Stimulated activated naive B cell treated with anti-CD40 and anti-IgM and Interleukin-4, amounts not matched to agents 10 μg/mL and 1 μg/mL and 100 μg/mL, for 72 hours (primary cell): Measurements from ENCODE around the gene MAPK8IP3.
A peak's percentile ranks its signal among the peaks of the same experiment; 100 is the strongest.
"Not testable (repeated sequence)": the region's sequence is repeated elsewhere in the genome, so short reads cannot be mapped to it uniquely, and the experiment has no call there.

Experiments used
- ATAC-seq, 2 donors: fragments of 150-1000 bp; cut with Tn5 transposase; replicated peaks; 2 replicates each; pipeline ENCODE4 v1.10.0; 2021; ENCODE audit warnings: moderate library complexity in 1 of 2
- DNase-seq: peaks from one replicate; pipeline ENCODE4 v3.0.0; 2021
- H3K27ac Mint-ChIP-seq: one replicate; pipeline ENCODE4 v1.8.0; 2022; ENCODE audit warnings: mild to moderate bottlenecking, mixed read lengths
- H3K27me3 Mint-ChIP-seq, 2 donors: one replicate each; pipeline ENCODE4 v1.8.0; 2022; ENCODE audit warnings: mixed read lengths in 2 of 2
- H3K36me3 Mint-ChIP-seq, 2 donors: one replicate each; pipeline ENCODE4 v1.8.0; 2022; ENCODE audit warnings: mixed read lengths in 2 of 2, mild to moderate bottlenecking in 1 of 2
- H3K4me1 Mint-ChIP-seq, 2 donors: one replicate each; pipeline ENCODE4 v1.8.0; 2022; ENCODE audit warnings: mixed read lengths in 2 of 2, mild to moderate bottlenecking in 1 of 2
- H3K4me3 Mint-ChIP-seq, 2 donors: one replicate each; pipeline ENCODE4 v1.8.0; 2022; ENCODE audit warnings: mild to moderate bottlenecking in 2 of 2, mixed read lengths in 2 of 2, moderate library complexity in 1 of 2
- H3K9me3 Mint-ChIP-seq, 2 donors: one replicate each; pipeline ENCODE4 v1.8.0; 2022; ENCODE audit warnings: mixed read lengths in 2 of 2, mild to moderate bottlenecking in 1 of 2

Gene MAPK8IP3

GRCh38 chr16:1729026-1729425, 23.0 kb downstream of the MAPK8IP3 start:
- ATAC-seq = no peak
- DNase-seq = no peak
- H3K9me3 Mint-ChIP-seq = no peaks in the 10 kb centered on the region
- no peaks in the 10 kb centered on the region for H3K27me3 Mint-ChIP-seq
- H3K4me3 Mint-ChIP-seq = no peak overlapping the region
- peak overlapping the region; percentile 25 for H3K27ac Mint-ChIP-seq
- peaks cover 36 to 43% of the 10 kb centered on the region in 2 donors for H3K36me3 Mint-ChIP-seq
- H3K4me1 Mint-ChIP-seq = peaks cover 14 to 32% of the 10 kb centered on the region in 2 donors

GRCh38 chr16:1729445-1729844, 23.4 kb downstream of the MAPK8IP3 start:
- ATAC-seq = no peak
- Mint-ChIP-seq H3K27ac (no peak overlapping the region), H3K9me3 (no peaks in the 10 kb centered on the region), H3K4me3 (no peak overlapping the region), H3K27me3 (no peaks in the 10 kb centered on the region), H3K4me1 (peaks cover 14 to 30% of the 10 kb centered on the region in 2 donors), H3K36me3 (peaks cover 37 to 43% of the 10 kb centered on the region in 2 donors)
- no peak for DNase-seq

- no peak overlapping the region for H3K27ac Mint-ChIP-seq
These were observed 25.1 kb downstream of the MAPK8IP3 start for GRCh38 chr16:1731073-1731472.

GRCh38 chr16:1731603-1732002, 25.6 kb downstream of the MAPK8IP3 start:
- ATAC-seq (no peak), DNase-seq (no peak)
- H3K4me1 Mint-ChIP-seq = peaks cover 11% of the 10 kb centered on the region in 2 donors
- peaks cover 31 to 32% of the 10 kb centered on the region in 2 donors for H3K36me3 Mint-ChIP-seq
- peak overlapping the region; percentile 89 for H3K27ac Mint-ChIP-seq
- H3K27me3 Mint-ChIP-seq = no peaks in the 10 kb centered on the region
- H3K4me3 Mint-ChIP-seq = no peak overlapping the region
- H3K9me3 Mint-ChIP-seq = no peaks in the 10 kb centered on the region

More at GRCh38 chr16:1731073-1731472, 25.1 kb downstream of the MAPK8IP3 start:
- peaks cover 11 to 14% of the 10 kb centered on the region in 2 donors for H3K4me1 Mint-ChIP-seq
- H3K36me3 Mint-ChIP-seq = peaks cover 33 to 37% of the 10 kb centered on the region in 2 donors
- no peak for DNase-seq
- no peak overlapping the region for H3K4me3 Mint-ChIP-seq
- H3K9me3 Mint-ChIP-seq = no peaks in the 10 kb centered on the region
- no peak for ATAC-seq
- no peaks in the 10 kb centered on the region for H3K27me3 Mint-ChIP-seq

- peaks cover 7 to 8% of the 10 kb centered on the region in 2 donors for H3K4me1 Mint-ChIP-seq
- no peak overlapping the region for H3K4me3 Mint-ChIP-seq
- no peaks in the 10 kb centered on the region for H3K9me3 Mint-ChIP-seq
- H3K27ac Mint-ChIP-seq = peak overlapping the region; percentile 89
- no peaks in the 10 kb centered on the region for H3K27me3 Mint-ChIP-seq
- ATAC-seq (no peak), DNase-seq (no peak)
- peaks cover 27% of the 10 kb centered on the region in 2 donors for H3K36me3 Mint-ChIP-seq
These were observed 26.1 kb downstream of the MAPK8IP3 start for GRCh38 chr16:1732071-1732470.

DNA sequence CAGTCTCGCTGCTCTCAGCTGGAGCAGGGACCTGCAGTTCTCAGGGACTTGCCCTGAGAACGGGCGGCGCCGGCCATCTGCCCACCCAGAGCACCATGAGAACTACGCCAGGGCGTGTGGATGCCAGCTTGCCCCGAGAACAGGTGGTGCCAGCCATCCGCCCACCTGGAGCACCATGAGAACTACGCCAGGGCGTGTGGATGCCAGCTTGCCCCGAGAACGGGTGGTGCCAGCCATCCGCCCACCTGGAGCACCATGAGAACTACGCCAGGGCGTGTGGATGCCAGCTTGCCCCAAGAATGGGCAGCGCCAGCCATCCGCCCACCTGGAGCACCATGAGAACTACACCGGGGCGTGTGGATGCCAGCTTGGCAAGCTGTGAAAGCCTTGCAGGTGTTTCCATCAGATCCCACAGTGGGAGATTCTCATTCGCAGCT, 26.6 kb downstream of the MAPK8IP3 start:
- not testable (repeated sequence) for H3K9me3 Mint-ChIP-seq, DNase-seq, H3K27ac Mint-ChIP-seq, H3K27me3 Mint-ChIP-seq, H3K4me3 Mint-ChIP-seq, H3K4me1 Mint-ChIP-seq, ATAC-seq
- H3K36me3 Mint-ChIP-seq = peaks cover 22% of the 10 kb centered on the region in 2 donors

- H3K36me3 Mint-ChIP-seq = peaks cover 13 to 15% of the 10 kb centered on the region in 2 donors
- no peak for DNase-seq
- H3K4me3 Mint-ChIP-seq = no peak overlapping the region
- no peaks in the 10 kb centered on the region for H3K4me1 Mint-ChIP-seq
- no peaks in the 10 kb centered on the region for H3K9me3 Mint-ChIP-seq
- peak overlapping the region; percentile 62 for H3K27ac Mint-ChIP-seq
- no peak for ATAC-seq
- no peaks in the 10 kb centered on the region for H3K27me3 Mint-ChIP-seq
These were observed 28.1 kb downstream of the MAPK8IP3 start for GRCh38 chr16:1734123-1734522.

GRCh38 chr16:1734816-1735215, 28.8 kb downstream of the MAPK8IP3 start:
- no peak for DNase-seq
- Mint-ChIP-seq H3K36me3 (peaks cover 11 to 13% of the 10 kb centered on the region in 2 donors), H3K27ac (no peak overlapping the region), H3K4me3 (peak overlapping the region in 1 of 2 donors; percentile 39), H3K27me3 (no peaks in the 10 kb centered on the region), H3K9me3 (no peaks in the 10 kb centered on the region), H3K4me1 (no peaks in the 10 kb centered on the region)
- no peak for ATAC-seq

DNA sequence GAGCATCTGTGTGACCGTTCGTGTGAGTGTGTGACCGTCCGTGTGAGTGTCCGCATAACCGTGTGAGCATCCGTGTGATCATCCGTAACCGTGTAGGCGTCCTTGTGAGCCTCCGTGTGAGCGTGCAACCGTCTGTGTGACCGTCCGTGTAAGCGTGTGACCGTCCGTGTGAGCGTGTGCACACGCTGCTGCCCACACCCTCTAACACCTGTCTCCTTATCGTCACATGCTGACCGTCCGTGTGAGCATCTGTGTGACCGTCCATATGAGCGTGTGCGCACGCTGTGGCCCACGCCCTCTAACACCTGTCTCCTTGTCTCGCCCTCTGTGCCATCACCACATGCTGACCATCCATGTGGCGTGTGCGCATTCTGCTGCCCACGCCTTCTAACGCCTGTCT, 34.2 kb downstream of the MAPK8IP3 start:
- Mint-ChIP-seq H3K9me3 (no peaks in the 10 kb centered on the region), H3K4me1 (peaks cover 0 to 8% of the 10 kb centered on the region in 2 donors), H3K27ac (no peak overlapping the region), H3K27me3 (no peaks in the 10 kb centered on the region), H3K4me3 (no peak overlapping the region), H3K36me3 (peaks cover 10 to 17% of the 10 kb centered on the region in 2 donors)
- no peak for DNase-seq
- ATAC-seq = no peak

- ATAC-seq (no peak), DNase-seq (no peak)
- Mint-ChIP-seq H3K27ac (peak overlapping the region; percentile 42), H3K27me3 (no peaks in the 10 kb centered on the region), H3K36me3 (peaks cover 10 to 20% of the 10 kb centered on the region in 2 donors), H3K9me3 (no peaks in the 10 kb centered on the region), H3K4me3 (no peak overlapping the region), H3K4me1 (peaks cover 0 to 8% of the 10 kb centered on the region in 2 donors)
These were observed 34.9 kb downstream of the MAPK8IP3 start for GRCh38 chr16:1740781-1741490.

GRCh38 chr16:1741553-1742165, 35.7 kb downstream of the MAPK8IP3 start:
- DNase-seq (no peak), ATAC-seq (no peak)
- Mint-ChIP-seq H3K27ac (peak overlapping the region; percentile 25), H3K27me3 (no peaks in the 10 kb centered on the region), H3K4me3 (no peak overlapping the region), H3K36me3 (peaks cover 10 to 22% of the 10 kb centered on the region in 2 donors), H3K9me3 (no peaks in the 10 kb centered on the region), H3K4me1 (peaks cover 0 to 8% of the 10 kb centered on the region in 2 donors)

DNA sequence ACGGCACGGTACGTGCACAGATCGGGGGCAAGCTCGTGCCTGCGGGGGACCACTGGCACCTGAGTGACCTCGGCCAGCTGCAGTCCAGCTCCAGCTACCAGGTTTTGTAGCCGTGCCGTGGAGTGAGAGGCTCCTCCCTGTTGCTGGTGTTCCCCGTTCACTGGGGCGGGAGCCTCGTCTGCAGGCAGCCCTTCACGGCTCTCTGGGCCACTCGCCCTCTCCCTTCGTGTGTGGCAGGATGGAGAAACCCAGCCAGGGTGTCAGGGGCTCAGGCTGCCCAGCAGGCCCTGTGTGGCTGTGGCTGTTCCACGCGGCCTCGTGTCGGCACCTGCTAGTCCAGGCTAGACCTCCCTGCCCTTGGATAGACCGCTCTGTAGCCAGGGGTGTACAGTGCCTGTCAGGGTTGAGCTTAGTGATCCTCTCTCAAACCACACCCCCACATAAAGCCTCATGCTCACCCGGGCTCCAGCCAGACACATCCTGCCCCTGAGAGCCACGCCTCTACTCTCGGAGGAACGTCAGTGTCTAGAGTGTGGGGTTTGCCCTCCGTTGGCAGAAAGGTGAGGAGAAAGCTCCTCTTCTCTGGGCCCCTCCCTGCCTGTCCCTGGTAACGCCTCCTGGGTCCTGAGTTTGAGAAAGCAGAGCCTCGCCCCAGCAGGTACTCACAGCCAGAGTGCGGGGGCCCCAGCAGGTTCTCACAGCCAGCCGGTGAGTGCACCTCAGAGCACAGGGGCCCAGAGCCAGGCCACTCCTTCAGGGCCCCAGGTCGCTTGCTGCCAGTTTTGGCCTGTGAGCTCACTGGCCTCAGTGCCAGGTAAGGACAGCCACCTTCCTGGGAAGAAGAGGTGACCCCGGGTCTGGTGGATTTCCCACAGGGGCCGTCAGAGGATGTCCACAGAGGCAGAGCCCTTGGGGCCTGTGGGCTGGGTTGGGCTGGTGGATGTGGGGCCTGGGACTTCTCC, 37.7 kb downstream of the MAPK8IP3 start:
- H3K36me3 Mint-ChIP-seq = peaks cover 13 to 29% of the 10 kb centered on the region in 2 donors
- no peak overlapping the region for H3K4me3 Mint-ChIP-seq
- H3K27me3 Mint-ChIP-seq = no peaks in the 10 kb centered on the region
- no peak for DNase-seq
- no peak for ATAC-seq
- H3K4me1 Mint-ChIP-seq = peaks cover 0 to 8% of the 10 kb centered on the region in 2 donors
- no peaks in the 10 kb centered on the region for H3K9me3 Mint-ChIP-seq
- peak overlapping the region; percentile 34 for H3K27ac Mint-ChIP-seq

GRCh38 chr16:1744338-1744840, 38.4 kb downstream of the MAPK8IP3 start:
- ATAC-seq (no peak), DNase-seq (no peak)
- H3K4me1 Mint-ChIP-seq = peaks cover 0 to 8% of the 10 kb centered on the region in 2 donors
- H3K36me3 Mint-ChIP-seq = peaks cover 17 to 37% of the 10 kb centered on the region in 2 donors
- no peaks in the 10 kb centered on the region for H3K27me3 Mint-ChIP-seq
- no peak overlapping the region for H3K27ac Mint-ChIP-seq
- no peaks in the 10 kb centered on the region for H3K9me3 Mint-ChIP-seq
- no peak overlapping the region for H3K4me3 Mint-ChIP-seq
